SK-N-SH (cell line): ENCODE results near the gene RHBDF2. TPM values are rescaled to one million over a fixed set of nuclear protein-coding genes. Genes with fewer than 3 reads are reported as not detected.

Experiments used
- CTCF ChIA-PET: fragments of 300-600, 350-600 bp; formaldehyde crosslinking; extraction: SDS; loops from one replicate; lab custom pipeline; 2021; lab: Yijun Ruan, JAX
- POLR2A ChIA-PET: fragments of 350-600 bp; sonication (Branson Sonifier 250); formaldehyde crosslinking; extraction: SDS; loops from one replicate; lab custom pipeline; 2020; ENCODE audit warnings: antibody characterized with exemption, inconsistent platforms; lab: Yijun Ruan, JAX
- DNase-seq: peaks from one replicate; pipeline ENCODE4 v3.0.0; 2012
- H2AFZ ChIP-seq: fragments of 200-600 bp; sonication (generic); 2 replicates; pipeline ENCODE4 v1.8.1; 2016; ENCODE audit warnings: antibody characterized with exemption, mild to moderate bottlenecking, low read depth
- H3F3A ChIP-seq: fragments of 200-600 bp; sonication (generic); replicated peaks from 2 replicates; pipeline ENCODE3; 2016; ENCODE audit warnings: antibody characterized with exemption, mild to moderate bottlenecking; ENCODE audit not compliant: insufficient read depth
- H3K27ac ChIP-seq, 2 experiments: fragments of 200-500 bp in 1 of 2; fragments of 200-600 bp in 1 of 2; sonication (Bioruptor generic) in 1 of 2; sonication (generic), shearing (Covaris generic) in 1 of 2; 2 replicates each; pipeline versions ENCODE4 v1.5.1 to v1.6.1; 2014 to 2016; ENCODE audit warnings: low read depth in 2 of 2, inconsistent platforms in 1 of 2, low read length in 1 of 2, mild to moderate bottlenecking in 1 of 2, mixed read lengths in 1 of 2
- H3K27me3 ChIP-seq: fragments of 200-600 bp; sonication (generic), shearing (Covaris generic); 2 replicates; pipeline ENCODE4 v1.6.1; 2016; ENCODE audit warnings: mixed run types; ENCODE audit not compliant: insufficient read depth
- H3K36me3 ChIP-seq, 2 experiments: fragments of 200-500 bp in 1 of 2; fragments of 200-600 bp in 1 of 2; sonication (Bioruptor generic) in 1 of 2; sonication (generic) in 1 of 2; replicated peaks in 1 of 2; 2 replicates each; pipeline versions ENCODE3 to v1.5.1; 2014 to 2016; ENCODE audit warnings: low read length in 1 of 2, mild to moderate bottlenecking in 1 of 2; ENCODE audit not compliant: insufficient read depth in 2 of 2, control insufficient read depth in 1 of 2
- H3K4me1 ChIP-seq, 2 experiments: fragments of 200-500 bp in 1 of 2; fragments of 200-600 bp in 1 of 2; sonication (Bioruptor generic) in 1 of 2; sonication (generic), shearing (Covaris generic) in 1 of 2; 2 replicates each; pipeline versions ENCODE4 v1.5.1 to v1.6.1; 2014 to 2016; ENCODE audit warnings: low read depth in 1 of 2, low read length in 1 of 2, mixed run types in 1 of 2; ENCODE audit not compliant: insufficient read depth in 2 of 2, control insufficient read depth in 1 of 2
- H3K4me2 ChIP-seq: fragments of 200-600 bp; sonication (generic), shearing (Covaris generic); 2 replicates; pipeline ENCODE4 v1.6.1; 2017; ENCODE audit warnings: mixed run types
- H3K4me3 ChIP-seq, 2 experiments: fragments of 200-500 bp in 1 of 2; fragments of 200-600 bp in 1 of 2; sonication (Bioruptor generic) in 1 of 2; sonication (generic), shearing (Covaris generic) in 1 of 2; 2 replicates each; pipeline versions ENCODE4 v1.5.1 to v1.8.1; 2014 to 2016; ENCODE audit warnings: low read depth in 2 of 2, inconsistent platforms in 1 of 2, low read length in 1 of 2, mild to moderate bottlenecking in 1 of 2, mixed read lengths in 1 of 2, moderate library complexity in 1 of 2
- H3K79me2 ChIP-seq: fragments of 200-600 bp; sonication (generic); 2 replicates; pipeline ENCODE4 v1.8.1; 2017; ENCODE audit warnings: mild to moderate bottlenecking; ENCODE audit not compliant: insufficient read depth
- H3K9ac ChIP-seq: fragments of 200-600 bp; sonication (generic); 2 replicates; pipeline ENCODE4 v1.6.1; 2017; ENCODE audit warnings: mixed run types
- H3K9me2 ChIP-seq: fragments of 200-600 bp; sonication (generic); 2 replicates; pipeline ENCODE4 v1.6.1; 2017; ENCODE audit warnings: mixed run types
- H3K9me3 ChIP-seq: fragments of 200-600 bp; sonication (generic); 2 replicates; pipeline ENCODE4 v1.6.1; 2017; ENCODE audit warnings: mixed run types, mild to moderate bottlenecking, moderate library complexity
- H4K20me1 ChIP-seq: fragments of 200-600 bp; sonication (generic); 2 replicates; pipeline ENCODE4 v1.6.1; 2017; ENCODE audit warnings: mild to moderate bottlenecking, mixed run types; ENCODE audit not compliant: insufficient read depth
- CHD2 ChIP-seq: fragments of 150-350 bp; IDR thresholded peaks from 2 replicates; pipeline ENCODE4 v1.6.1; 2018; ENCODE audit warnings: low read length; ENCODE audit not compliant: partially characterized antibody
- ELF1 ChIP-seq: IDR thresholded peaks from 2 replicates; pipeline ENCODE4 v1.4.0; 2012
- EP300 ChIP-seq, 2 experiments: IDR thresholded peaks; 2 replicates each; pipeline versions ENCODE4 v1.4.0 to v1.6.1; 2012; ENCODE audit warnings: borderline replicate concordance in 1 of 2, low read depth in 1 of 2, low read length in 1 of 2
- FOSL2 ChIP-seq: IDR thresholded peaks from 2 replicates; pipeline ENCODE4 v1.4.0; 2012; ENCODE audit warnings: low read depth, mild to moderate bottlenecking, moderate library complexity, borderline replicate concordance
- FOXJ3 ChIP-seq: sonication (generic); formaldehyde crosslinking; IDR thresholded peaks from 2 replicates; pipeline ENCODE4 v1.5.1; 2020; ENCODE audit warnings: mild to moderate bottlenecking, missing genetic modification reagents
- FOXM1 ChIP-seq: IDR thresholded peaks from 2 replicates; pipeline ENCODE4 v1.4.0; 2012; ENCODE audit warnings: low read depth, mild to moderate bottlenecking
- GABPA ChIP-seq: IDR thresholded peaks from 2 replicates; pipeline ENCODE4 v1.4.0; 2012; ENCODE audit warnings: low read depth, mild to moderate bottlenecking
- GATA2 ChIP-seq: sonication (generic); formaldehyde crosslinking; IDR thresholded peaks from 2 replicates; pipeline ENCODE4 v1.5.0; 2020; ENCODE audit warnings: mild to moderate bottlenecking, missing genetic modification reagents
- PBX3 ChIP-seq: IDR thresholded peaks from 2 replicates; pipeline ENCODE4; 2012
- REST ChIP-seq: IDR thresholded peaks from 2 replicates; pipeline ENCODE4 v1.6.1; 2012; ENCODE audit warnings: mild to moderate bottlenecking, low read depth, low read length, moderate library complexity
- RFX5 ChIP-seq: IDR thresholded peaks from 2 replicates; pipeline ENCODE4 v1.6.1; 2012; ENCODE audit warnings: mild to moderate bottlenecking, improper control_type of control experiment, low read length
- TCF12 ChIP-seq: IDR thresholded peaks from 2 replicates; pipeline ENCODE4 v1.4.0; 2012
- USF2 ChIP-seq: fragments of 150-350 bp; IDR thresholded peaks from 2 replicates; pipeline ENCODE4 v1.6.1; 2017; ENCODE audit warnings: antibody characterized with exemption, low read length, low read depth, borderline replicate concordance
- YY1 ChIP-seq: IDR thresholded peaks from 2 replicates; pipeline ENCODE4 v1.4.0; 2012; ENCODE audit warnings: low read depth, mild to moderate bottlenecking
- WGBS: methylation state at CpG from one replicate; pipeline ENCODE4 v1.1.6; 2017; ENCODE audit warnings: low lambda C conversion rate; 5-methylcytosine and 5-hydroxymethylcytosine counted together
- polyA plus RNA-seq, 3 experiments: library from polyadenylated mRNA; depleted of rRNA; stranded (reverse); fragments of >200 nt; gene quantifications; 2 replicates each; pipeline ENCODE4 v1.2.3, GENCODE V29; 2012
- TF ChIP-seq, protein P1 (sequence below): fragments of 200-600 bp; sonication (generic); IDR thresholded peaks from 2 replicates; pipeline ENCODE4 v1.6.1; 2017; ENCODE audit warnings: antibody characterized with exemption, mild to moderate bottlenecking, moderate library complexity

RHBDF2 gene
- polyA plus RNA-seq, 1 of the 3 experiments (the other 2 are of a cell fraction), result 16.1 TPM

- Histone ChIP-seq H4K20me1 (no peaks in the 10 kb centered on the region), H3K9me3 (no peaks in the 10 kb centered on the region), H3K9me2 (no peaks in the 10 kb centered on the region), H3K4me1 (no peaks in the 10 kb centered on the region), H3K4me3 (no peak overlapping the region), H3K27ac (no peak overlapping the region), H3F3A (no peaks in the 10 kb centered on the region), H3K4me2 (no peak overlapping the region), H3K27me3 (no peaks in the 10 kb centered on the region), H3K79me2 (no peaks in the 10 kb centered on the region), H2AFZ (no peak overlapping the region), H3K9ac (no peak overlapping the region), H3K36me3 (peaks cover 0 to 25% of the 10 kb centered on the region in 2 experiments)
- WGBS, result 95% methylated on average over 14 of the region's 14 CpGs
- ChIA-PET CTCF (interaction anchor here (1.0 to 56.8 kb wide), 5 partner anchors 1 to 72 kb away, joined by 3 to 1687 read pairs (median 8); partner anchors contain the start of genes AANAT, RHBDF2 and UBE2O), POLR2A (no interaction called here)
- no peak for TF ChIP-seq YY1
- no peak for TF ChIP-seq REST
- no peak for TF ChIP-seq FOXM1
- TF ChIP-seq GABPA, result no peak
- TF ChIP-seq GATA2 (CRISPR knock-in tag), result no peak
- TF ChIP-seq EP300 (IDR thresholded peaks at IDR 0.05; ENCODE audit: borderline replicate concordance in 1 of 2, low read depth in 1 of 2, low read length in 1 of 2), result no peak
- no peak for TF ChIP-seq RFX5
- no peak for TF ChIP-seq TCF12
- no peak for TF ChIP-seq PBX3
- TF ChIP-seq FOSL2, result no peak
- DNase-seq, result no peak
These were observed 27.0 kb downstream of the RHBDF2 start for GRCh38 chr17:76474238-76474637.

DNA sequence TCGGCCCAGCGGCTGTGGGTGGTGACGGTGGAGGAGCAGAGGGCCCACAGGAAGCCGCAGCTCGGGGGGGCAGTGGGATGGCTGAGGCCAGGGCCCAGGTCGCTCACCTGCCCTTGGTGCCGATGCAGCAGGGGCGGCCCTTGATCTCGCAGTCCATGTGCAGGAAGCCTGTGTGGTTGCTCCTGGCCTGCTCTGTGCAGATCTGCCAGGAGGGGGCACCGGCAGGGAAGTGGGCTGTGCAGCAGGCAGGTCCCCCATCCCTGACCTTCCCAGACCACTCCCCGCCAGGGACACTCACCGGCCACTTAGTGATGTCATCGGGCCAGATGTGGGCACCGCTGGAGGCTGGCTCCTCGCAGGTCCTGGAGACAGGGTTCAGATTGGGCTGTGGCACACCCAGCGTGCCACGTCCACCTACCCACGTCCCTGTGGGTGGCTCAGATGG lies 27.7 kb downstream of the RHBDF2 start:
- DNase-seq, result peak; percentile 88
- Histone ChIP-seq H3K9me3 (no peaks in the 10 kb centered on the region), H3K36me3 (peaks cover 0 to 25% of the 10 kb centered on the region in 2 experiments), H3K4me1 (no peaks in the 10 kb centered on the region), H3K27ac (no peak overlapping the region), H3K79me2 (no peaks in the 10 kb centered on the region), H2AFZ (no peak overlapping the region), H3K9ac (no peak overlapping the region), H3K4me3 (no peak overlapping the region), H4K20me1 (no peaks in the 10 kb centered on the region), H3K9me2 (no peaks in the 10 kb centered on the region), H3K4me2 (no peak overlapping the region), H3K27me3 (no peaks in the 10 kb centered on the region), H3F3A (no peaks in the 10 kb centered on the region)
- 86% methylated on average over 17 of the region's 18 CpGs for WGBS
- ChIA-PET CTCF (interaction anchor here (1.0 to 56.8 kb wide), 4 partner anchors 2 to 50 kb away, joined by 3 to 1687 read pairs (median 848); partner anchors contain the start of genes AANAT, RHBDF2 and UBE2O), POLR2A (no interaction called here)
- no peak for TF ChIP-seq CHD2
- no peak for TF ChIP-seq YY1
- no peak for TF ChIP-seq REST
- TF ChIP-seq USF2, result no peak
- TF ChIP-seq ELF1, result no peak
- TF ChIP-seq, protein P1, sequence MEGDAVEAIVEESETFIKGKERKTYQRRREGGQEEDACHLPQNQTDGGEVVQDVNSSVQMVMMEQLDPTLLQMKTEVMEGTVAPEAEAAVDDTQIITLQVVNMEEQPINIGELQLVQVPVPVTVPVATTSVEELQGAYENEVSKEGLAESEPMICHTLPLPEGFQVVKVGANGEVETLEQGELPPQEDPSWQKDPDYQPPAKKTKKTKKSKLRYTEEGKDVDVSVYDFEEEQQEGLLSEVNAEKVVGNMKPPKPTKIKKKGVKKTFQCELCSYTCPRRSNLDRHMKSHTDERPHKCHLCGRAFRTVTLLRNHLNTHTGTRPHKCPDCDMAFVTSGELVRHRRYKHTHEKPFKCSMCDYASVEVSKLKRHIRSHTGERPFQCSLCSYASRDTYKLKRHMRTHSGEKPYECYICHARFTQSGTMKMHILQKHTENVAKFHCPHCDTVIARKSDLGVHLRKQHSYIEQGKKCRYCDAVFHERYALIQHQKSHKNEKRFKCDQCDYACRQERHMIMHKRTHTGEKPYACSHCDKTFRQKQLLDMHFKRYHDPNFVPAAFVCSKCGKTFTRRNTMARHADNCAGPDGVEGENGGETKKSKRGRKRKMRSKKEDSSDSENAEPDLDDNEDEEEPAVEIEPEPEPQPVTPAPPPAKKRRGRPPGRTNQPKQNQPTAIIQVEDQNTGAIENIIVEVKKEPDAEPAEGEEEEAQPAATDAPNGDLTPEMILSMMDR, result peak; percentile 53
- no peak for TF ChIP-seq FOXJ3
- no peak for TF ChIP-seq EP300 (IDR thresholded peaks at IDR 0.05; ENCODE audit: borderline replicate concordance in 1 of 2, low read depth in 1 of 2, low read length in 1 of 2)
